Stomach (tissue), 9 donors: ENCODE results near the gene KIF20B. TPM values are rescaled to one million over a fixed set of nuclear protein-coding genes. Genes with fewer than 3 reads are reported as not detected.

ENCODE experiments used
- DNase-seq, 2 donors: peaks; one replicate each; pipeline versions ENCODE4 v3.0.0 to v3.0.0-alpha.2; 2013 to 2019
- H3K27ac ChIP-seq, 5 donors: fragments of 200-600 bp in 4 of 5; sonication (generic) in 4 of 5; one replicate each; pipeline ENCODE4 v1.5.1; 2013 to 2019; ENCODE audit warnings: mild to moderate bottlenecking in 1 of 5, moderate library complexity in 1 of 5
- H3K27me3 ChIP-seq, 3 donors: fragments of 200-600 bp; sonication (generic); one replicate each; pipeline ENCODE4 v1.5.1; 2017 to 2019; ENCODE audit warnings: mixed run types in 1 of 3
- H3K36me3 ChIP-seq, 4 donors: fragments of 200-600 bp; sonication (generic); 1 replicate in 3 of 4; 2 replicates in 1 of 4; pipeline ENCODE4 v1.5.1; 2016 to 2019
- H3K4me1 ChIP-seq, 4 donors: fragments of 200-600 bp; sonication (generic); one replicate each; pipeline ENCODE4 v1.5.1; 2016 to 2019
- H3K4me3 ChIP-seq, 4 donors: fragments of 200-600 bp; sonication (generic) in 3 of 4; one replicate each; pipeline ENCODE4 v1.5.1; 2016 to 2019; ENCODE audit warnings: mild to moderate bottlenecking in 1 of 4
- H3K9me3 ChIP-seq, 4 donors: fragments of 200-600 bp; sonication (generic); one replicate each; pipeline ENCODE4 v1.5.1; 2016 to 2019
- CTCF ChIP-seq, 7 experiments: fragments of 450-650 bp in 4 of 7; fragments of 200-600 bp in 3 of 7; sonication (generic) in 3 of 7; IDR thresholded peaks; one replicate each; pipeline ENCODE4 v1.5.1; 2016 to 2019; ENCODE audit warnings: antibody characterized with exemption in 7 of 7, control low read depth in 2 of 7, mild to moderate bottlenecking in 1 of 7
- EP300 ChIP-seq: sonication (generic); formaldehyde crosslinking; IDR thresholded peaks from one replicate; pipeline ENCODE4 v1.6.1; 2017; ENCODE audit warnings: antibody characterized with exemption
- POLR2A ChIP-seq, 4 donors: fragments of 450-650 bp; IDR thresholded peaks; one replicate each; pipeline ENCODE4 v1.6.1; 2016; ENCODE audit warnings: antibody characterized with exemption in 4 of 4, control low read depth in 2 of 4, mild to moderate bottlenecking in 1 of 4, moderate library complexity in 1 of 4
- POLR2AphosphoS5 ChIP-seq, 3 donors: sonication (generic); formaldehyde crosslinking; IDR thresholded peaks; one replicate each; pipeline ENCODE4 v1.6.1; 2016; ENCODE audit warnings: antibody characterized with exemption in 3 of 3
- WGBS, 5 donors: extraction: QIAGEN DNeasy Blood & Tissue Kit in 3 of 5; methylation state at CpG; one replicate each; pipeline versions ENCODE4 v1.1.5 to v1.1.7; 2013 to 2018; 5-methylcytosine and 5-hydroxymethylcytosine counted together
- intact Hi-C: fragments of 100-400 bp; cut with DNase I; formaldehyde crosslinking; loops from one replicate; pipeline ENCODE4 v1.15.1; 2023; ENCODE audit warnings: low total_unique reads
- polyA plus RNA-seq, 3 donors: library from polyadenylated mRNA; stranded (reverse); fragments of 200-250 nt; gene quantifications; one replicate each; pipeline ENCODE4 v1.2.3, GENCODE V29; 2013
- total RNA-seq, 5 donors: library from RNA; depleted of rRNA; stranded (reverse); fragments of >200 nt; gene quantifications; one replicate each; pipeline versions ENCODE4 v1.1.0 to v1.2.3, GENCODE V29; 2014 to 2016
- donor health status: healthy with polysubstance abuse.
- donor health status: Bipolar disorder and iron deficiency.
- donor health status: healthy.

The KIF20B gene
- total and polyA plus RNA-seq, 8 donors, result 1.5 to 10.6 (median 2.3) TPM

GRCh38 chr10:89707372-89707771 lies 6.0 kb downstream of the KIF20B start:
- 83 to 98% (median 91%) methylated on average over 1 of the region's 1 CpG for WGBS, 5 donors
- H3K27me3 ChIP-seq, result no peaks in the 10 kb centered on the region
- H3K27ac ChIP-seq, result no peak overlapping the region
- intact Hi-C loops, result no loop called here
- no peak for DNase-seq
- no peaks in the 10 kb centered on the region for H3K9me3 ChIP-seq
- H3K36me3 ChIP-seq, result peaks cover 0 to 4% (median 2%) of the 10 kb centered on the region in 4 donors
- TF ChIP-seq POLR2AphosphoS5 (IDR thresholded peaks at IDR 0.05) (no peak), EP300 (no peak), POLR2A (IDR thresholded peaks at IDR 0.05) (no peak), CTCF (IDR thresholded peaks at IDR 0.05) (no peak)
- no peak overlapping the region for H3K4me3 ChIP-seq
- H3K4me1 ChIP-seq, result peaks cover 0 to 5% (median 2%) of the 10 kb centered on the region in 4 donors

GRCh38 chr10:89710753-89711152 lies 9.4 kb downstream of the KIF20B start:
- H3K4me1 ChIP-seq, result no peaks in the 10 kb centered on the region
- no peak overlapping the region for H3K27ac ChIP-seq
- no peaks in the 10 kb centered on the region for H3K27me3 ChIP-seq
- no peaks in the 10 kb centered on the region for H3K9me3 ChIP-seq
- H3K4me3 ChIP-seq, result no peak overlapping the region
- TF ChIP-seq EP300, result no peak
- no peak for TF ChIP-seq CTCF (IDR thresholded peaks at IDR 0.05)
- no peak for TF ChIP-seq POLR2A (IDR thresholded peaks at IDR 0.05)
- TF ChIP-seq POLR2AphosphoS5 (IDR thresholded peaks at IDR 0.05), result no peak
- intact Hi-C loops, result no loop called here
- peaks cover 0 to 8% (median 2%) of the 10 kb centered on the region in 4 donors for H3K36me3 ChIP-seq
- DNase-seq, result no peak
- 71 to 84% (median 80%) methylated on average over 3 of the region's 3 CpGs for WGBS, 5 donors

GRCh38 chr10:89734616-89735015 lies 33.2 kb downstream of the KIF20B start:
- WGBS, 5 donors, result 81 to 95% (median 94%) methylated on average over 3 of the region's 3 CpGs
- Histone ChIP-seq H3K4me3 (no peak overlapping the region), H3K27ac (no peak overlapping the region), H3K27me3 (no peaks in the 10 kb centered on the region), H3K36me3 (peaks cover 0 to 13% (median 0%) of the 10 kb centered on the region in 4 donors), H3K9me3 (no peaks in the 10 kb centered on the region), H3K4me1 (no peaks in the 10 kb centered on the region)
- intact Hi-C loops, result no loop called here
- TF ChIP-seq POLR2A (IDR thresholded peaks at IDR 0.05), result no peak
- TF ChIP-seq EP300, result no peak
- TF ChIP-seq CTCF (IDR thresholded peaks at IDR 0.05), result no peak
- no peak for TF ChIP-seq POLR2AphosphoS5 (IDR thresholded peaks at IDR 0.05)
- DNase-seq, result no peak

- Histone ChIP-seq H3K27me3 (no peaks in the 10 kb centered on the region), H3K36me3 (peaks cover 0 to 13% (median 2%) of the 10 kb centered on the region in 4 donors), H3K27ac (no peak overlapping the region), H3K4me3 (no peak overlapping the region), H3K4me1 (no peaks in the 10 kb centered on the region), H3K9me3 (no peaks in the 10 kb centered on the region)
- TF ChIP-seq EP300 (no peak), CTCF (IDR thresholded peaks at IDR 0.05) (no peak), POLR2AphosphoS5 (IDR thresholded peaks at IDR 0.05) (no peak), POLR2A (IDR thresholded peaks at IDR 0.05) (no peak)
- 62 to 82% (median 79%) methylated on average over 2 of the region's 2 CpGs for WGBS, 5 donors
- intact Hi-C loops, result no loop called here
- peak in 1 of 2 donors; percentile 7 for DNase-seq
Observed at GRCh38 chr10:89738551-89739209, 37.3 kb downstream of the KIF20B start.
